K562 (cell line): ENCODE measurements around the gene NLE1. TPM values are rescaled to one million over a fixed set of nuclear protein-coding genes. Genes with fewer than 3 reads are reported as not detected.

Experiments
- ATF7 ChIP-seq: fragments of 450-650 bp; IDR thresholded peaks from 2 replicates; pipeline ENCODE4 v1.7.1; 2014; ENCODE audit warnings: mild to moderate bottlenecking, moderate library complexity
- EHMT2 ChIP-seq: fragments of 450-650 bp; IDR thresholded peaks from 2 replicates; pipeline ENCODE4 v1.6.1; 2018; ENCODE audit warnings: antibody characterized with exemption
- GTF2A2 ChIP-seq: IDR thresholded peaks from 2 replicates; pipeline ENCODE4 v1.6.1; 2016; ENCODE audit warnings: mild to moderate bottlenecking, missing genetic modification characterization, missing compliant biosample characterization
- HMBOX1 ChIP-seq: sonication (generic); IDR thresholded peaks from 2 replicates; pipeline ENCODE4 v1.6.1; 2016
- HNRNPL ChIP-seq: fragments of 200-400 bp; formaldehyde crosslinking; IDR thresholded peaks from 2 replicates; pipeline ENCODE4 v1.6.1; 2017; ENCODE audit warnings: low read depth, mild to moderate bottlenecking, low read length
- L3MBTL2 ChIP-seq: fragments of 450-650 bp; IDR thresholded peaks from 2 replicates; pipeline ENCODE4 v1.6.1; 2016; ENCODE audit warnings: mild to moderate bottlenecking, moderate library complexity
- MED1 ChIP-seq: sonication (generic); formaldehyde crosslinking; IDR thresholded peaks from 2 replicates; pipeline ENCODE4 v1.8.1; 2023; ENCODE audit warnings: missing genetic modification reagents, borderline replicate concordance
- NFIC ChIP-seq: fragments of 450-650 bp; IDR thresholded peaks from 2 replicates; pipeline ENCODE4 v1.6.1; 2017; ENCODE audit warnings: mild to moderate bottlenecking, inconsistent platforms
- NR3C1 ChIP-seq: sonication (generic); formaldehyde crosslinking; IDR thresholded peaks from 2 replicates; pipeline ENCODE4 v1.8.1; 2022; ENCODE audit warnings: missing genetic modification reagents
- PCBP1 ChIP-seq: fragments of 200-400 bp; formaldehyde crosslinking; IDR thresholded peaks from 2 replicates; pipeline ENCODE4 v1.6.1; 2018; ENCODE audit warnings: mild to moderate bottlenecking, low read depth, low read length; ENCODE audit not compliant: poor library complexity, severe bottlenecking
- RBM14 ChIP-seq: fragments of 200-400 bp; formaldehyde crosslinking; IDR thresholded peaks from 2 replicates; pipeline ENCODE4 v1.6.1; 2018; ENCODE audit warnings: low read depth, mild to moderate bottlenecking, low read length, moderate library complexity, borderline replicate concordance; ENCODE audit not compliant: insufficient read depth
- SMARCA5 ChIP-seq: fragments of 450-650 bp; IDR thresholded peaks from 2 replicates; pipeline ENCODE4 v1.6.1; 2016
- SOX6 ChIP-seq: fragments of 450-650 bp; IDR thresholded peaks from 2 replicates; pipeline ENCODE4 v1.6.1; 2014; ENCODE audit warnings: mild to moderate bottlenecking
- SRSF7 ChIP-seq: fragments of 200-400 bp; formaldehyde crosslinking; optimal IDR thresholded peaks from 2 replicates; pipeline ENCODE3; 2017; ENCODE audit warnings: mild to moderate bottlenecking, low read depth, low read length
- USF2 ChIP-seq: sonication (generic); formaldehyde crosslinking; IDR thresholded peaks from 2 replicates; pipeline ENCODE4 v1.5.0; 2020; ENCODE audit warnings: missing genetic modification reagents
- ZNF146 ChIP-seq: IDR thresholded peaks from one replicate; pipeline ENCODE4 v1.6.1; 2018; ENCODE audit warnings: missing compliant biosample characterization; ENCODE audit not compliant: unreplicated experiment
- ZNF699 ChIP-seq: fragments of 250-450 bp; sonication (Bioruptor Pico); IDR thresholded peaks from 2 replicates; pipeline ENCODE4 v1.8.0; 2021; ENCODE audit warnings: mild to moderate bottlenecking, moderate library complexity; ENCODE audit not compliant: insufficient replicate concordance
- ZNF740 ChIP-seq, 3 experiments: fragments of 200-800 bp in 1 of 3; sonication (Bioruptor generic) in 1 of 3; sonication (generic) in 1 of 3; formaldehyde crosslinking in 1 of 3; IDR thresholded peaks; 2 replicates each; pipeline versions ENCODE4 v1.6.1 to v1.8.0; 2016 to 2022; ENCODE audit warnings: mild to moderate bottlenecking in 2 of 3, missing compliant biosample characterization in 2 of 3, missing genetic modification characterization in 2 of 3, missing genetic modification reagents in 1 of 3
- ZNF75A ChIP-seq: fragments of 450-650 bp; formaldehyde crosslinking; IDR thresholded peaks from 2 replicates; pipeline ENCODE4 v1.4.0; 2020; ENCODE audit warnings: mild to moderate bottlenecking
- polyA plus RNA-seq, 8 experiments: library from polyadenylated mRNA; depleted of rRNA in 4 of 8; stranded (reverse) in 5 of 8; unstranded in 3 of 8; fragments of >200 nt; fragmentation: Nextera tagmentation in 2 of 8; fragmentation: Illumina TruSeq in 1 of 8; extraction: Ambion mirVana in 2 of 8; extraction: Trizol in 1 of 8; gene quantifications; 2 replicates each; pipeline versions ENCODE4 v1.2.1 to v1.2.3, GENCODE V29; 2011 to 2014; ENCODE audit warnings: inconsistent platforms in 1 of 8, missing spikeins in 1 of 8
- total RNA-seq, 7 experiments: library from RNA; depleted of rRNA in 6 of 7; stranded (reverse); fragments of >200 nt in 6 of 7; fragmentation: Illumina TruSeq in 2 of 7; extraction: Trizol in 2 of 7; gene quantifications; 2 replicates each; pipeline versions ENCODE4 v1.2.1 to v1.2.3, GENCODE V29; 2011 to 2021; ENCODE audit warnings: low replicate concordance in 1 of 7
- TF ChIP-seq, protein P1 (sequence below), 2 experiments: fragments of 450-650 bp in 1 of 2; IDR thresholded peaks; 2 replicates each; pipeline ENCODE4 v1.6.1; 2011 to 2017; ENCODE audit warnings: low read depth in 2 of 2, antibody characterized with exemption in 1 of 2, borderline replicate concordance in 1 of 2, low read length in 1 of 2, mild to moderate bottlenecking in 1 of 2, mixed read lengths in 1 of 2; ENCODE audit not compliant: control insufficient read depth in 1 of 2

Gene NLE1
- total and polyA plus RNA-seq, 9 of the 15 experiments (the other 6 are each of a cell fraction or from before 2014, with no cell fraction given): 3.8 to 69.0 (median 29.4) TPM

GRCh38 chr17:35141681-35142466 is at the start of gene NLE1 (continued):
- no peak for TF ChIP-seq ZNF740 (CRISPR knock-in tag; IDR thresholded peaks at IDR 0.05)
- no peak for TF ChIP-seq ZNF740 (tag; IDR thresholded peaks at IDR 0.05)
- TF ChIP-seq NFIC: peak; percentile 52
- TF ChIP-seq PCBP1: no peak
- no peak for TF ChIP-seq MED1 (CRISPR knock-in tag)
- no peak for TF ChIP-seq ZNF146 (CRISPR knock-in tag)
- no peak for TF ChIP-seq GTF2A2 (tag)
- TF ChIP-seq USF2 (CRISPR knock-in tag): peak; percentile 72
- TF ChIP-seq SOX6: peak; percentile 23; the same call in 1 of the 2 replicates
- no peak for TF ChIP-seq HMBOX1
- TF ChIP-seq RBM14: no peak
- TF ChIP-seq, protein P1, sequence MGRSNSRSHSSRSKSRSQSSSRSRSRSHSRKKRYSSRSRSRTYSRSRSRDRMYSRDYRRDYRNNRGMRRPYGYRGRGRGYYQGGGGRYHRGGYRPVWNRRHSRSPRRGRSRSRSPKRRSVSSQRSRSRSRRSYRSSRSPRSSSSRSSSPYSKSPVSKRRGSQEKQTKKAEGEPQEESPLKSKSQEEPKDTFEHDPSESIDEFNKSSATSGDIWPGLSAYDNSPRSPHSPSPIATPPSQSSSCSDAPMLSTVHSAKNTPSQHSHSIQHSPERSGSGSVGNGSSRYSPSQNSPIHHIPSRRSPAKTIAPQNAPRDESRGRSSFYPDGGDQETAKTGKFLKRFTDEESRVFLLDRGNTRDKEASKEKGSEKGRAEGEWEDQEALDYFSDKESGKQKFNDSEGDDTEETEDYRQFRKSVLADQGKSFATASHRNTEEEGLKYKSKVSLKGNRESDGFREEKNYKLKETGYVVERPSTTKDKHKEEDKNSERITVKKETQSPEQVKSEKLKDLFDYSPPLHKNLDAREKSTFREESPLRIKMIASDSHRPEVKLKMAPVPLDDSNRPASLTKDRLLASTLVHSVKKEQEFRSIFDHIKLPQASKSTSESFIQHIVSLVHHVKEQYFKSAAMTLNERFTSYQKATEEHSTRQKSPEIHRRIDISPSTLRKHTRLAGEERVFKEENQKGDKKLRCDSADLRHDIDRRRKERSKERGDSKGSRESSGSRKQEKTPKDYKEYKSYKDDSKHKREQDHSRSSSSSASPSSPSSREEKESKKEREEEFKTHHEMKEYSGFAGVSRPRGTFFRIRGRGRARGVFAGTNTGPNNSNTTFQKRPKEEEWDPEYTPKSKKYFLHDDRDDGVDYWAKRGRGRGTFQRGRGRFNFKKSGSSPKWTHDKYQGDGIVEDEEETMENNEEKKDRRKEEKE (IDR thresholded peaks at IDR 0.05; ENCODE audit: borderline replicate concordance in 1 of 2, control insufficient read depth in 1 of 2, low read depth in 2 of 2, low read length in 1 of 2): no peak
- no peak for TF ChIP-seq SMARCA5
- no peak for TF ChIP-seq NR3C1 (CRISPR knock-in tag)
- peak; percentile 51; the same call in 1 of the 2 replicates for TF ChIP-seq ATF7
- no peak for TF ChIP-seq ZNF699 (CRISPR knock-in tag)
- TF ChIP-seq ZNF75A (CRISPR knock-in tag): no peak
- peak; percentile 70; the same call in 1 of the 2 replicates for TF ChIP-seq HNRNPL
- TF ChIP-seq SRSF7: no peak
- peak; percentile 68 for TF ChIP-seq L3MBTL2
- no peak for TF ChIP-seq EHMT2
